Upper lobe of right lung (tissue), 1 donor: ENCODE data around the gene IFT80. TPM values are rescaled to one million over a fixed set of nuclear protein-coding genes. Genes with fewer than 3 reads are reported as not detected.

Experiments used
- ATAC-seq: fragments of 200-7000 bp; cut with Tn5 transposase; one replicate; pipeline ENCODE4 v1.9.1; 2020; ENCODE audit warnings: mild to moderate bottlenecking, moderate library complexity
- DNase-seq: peaks from one replicate; pipeline ENCODE4 v3.0.0-alpha.2; 2020
- H3K27ac ChIP-seq: fragments of 200-600 bp; one replicate; pipeline ENCODE4 v1.8.0; 2022
- H3K27me3 ChIP-seq: fragments of 200-600 bp; one replicate; pipeline ENCODE4 v1.8.0; 2022; ENCODE audit warnings: mild to moderate bottlenecking
- H3K36me3 ChIP-seq: fragments of 200-600 bp; one replicate; pipeline ENCODE4 v1.8.0; 2022
- H3K4me1 ChIP-seq: fragments of 200-600 bp; one replicate; pipeline ENCODE4 v1.8.0; 2022
- H3K4me3 ChIP-seq: fragments of 200-600 bp; one replicate; pipeline ENCODE4 v1.8.0; 2022; ENCODE audit warnings: mild to moderate bottlenecking
- H3K9me3 ChIP-seq: fragments of 200-600 bp; one replicate; pipeline ENCODE4 v1.8.0; 2022
- intact Hi-C: fragments of 100-400 bp; cut with DNase I; formaldehyde crosslinking; loops from one replicate; pipeline ENCODE4 v1.11.0; 2022
- total RNA-seq: library from RNA; stranded (reverse); fragmentation: NEBNext Ultra II Directional; extraction: Animal tissue kit (Norgen Biotek cat#: 25700); gene quantifications from one replicate; pipeline ENCODE4 v1.2.1, GENCODE V29; 2021
- TF ChIP-seq, protein P1 (sequence below): fragments of 200-600 bp; IDR thresholded peaks from one replicate; pipeline ENCODE4 v1.8.0; 2022; ENCODE audit warnings: antibody characterized with exemption
- donor health status: DM: no; HTN: yes; CAD: no; lungs with severe emphysema.

The IFT80 gene
- total RNA-seq, 1 donor from 2014 or later, result 37.1 TPM

DNA sequence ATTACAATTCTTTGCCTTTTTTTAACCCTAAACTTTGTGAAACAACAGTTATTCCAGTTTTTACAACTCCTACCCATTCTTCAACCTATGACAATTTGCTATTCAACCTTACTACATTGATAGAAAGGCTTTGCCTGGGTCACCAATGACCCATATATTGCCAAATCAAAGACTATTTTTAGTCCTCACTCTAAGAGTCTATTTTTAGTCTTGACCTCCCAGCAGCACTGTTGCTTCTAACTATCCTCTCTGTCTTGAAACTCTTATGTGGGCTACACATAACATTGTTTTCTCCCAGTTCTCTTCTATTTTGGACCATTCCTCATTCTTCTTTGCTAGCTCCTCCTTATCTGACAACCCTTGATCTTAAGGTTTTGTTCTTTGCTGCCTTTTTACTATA, 102.4 kb downstream of the IFT80 start:
- no peaks in the 10 kb centered on the region for H3K4me1 ChIP-seq
- no peaks in the 10 kb centered on the region for H3K27me3 ChIP-seq
- peaks cover 4% of the 10 kb centered on the region for H3K36me3 ChIP-seq
- H3K27ac ChIP-seq, result no peak overlapping the region
- H3K4me3 ChIP-seq, result no peak overlapping the region
- no peak for ATAC-seq
- intact Hi-C loops, result no loop called here
- TF ChIP-seq, protein P1, sequence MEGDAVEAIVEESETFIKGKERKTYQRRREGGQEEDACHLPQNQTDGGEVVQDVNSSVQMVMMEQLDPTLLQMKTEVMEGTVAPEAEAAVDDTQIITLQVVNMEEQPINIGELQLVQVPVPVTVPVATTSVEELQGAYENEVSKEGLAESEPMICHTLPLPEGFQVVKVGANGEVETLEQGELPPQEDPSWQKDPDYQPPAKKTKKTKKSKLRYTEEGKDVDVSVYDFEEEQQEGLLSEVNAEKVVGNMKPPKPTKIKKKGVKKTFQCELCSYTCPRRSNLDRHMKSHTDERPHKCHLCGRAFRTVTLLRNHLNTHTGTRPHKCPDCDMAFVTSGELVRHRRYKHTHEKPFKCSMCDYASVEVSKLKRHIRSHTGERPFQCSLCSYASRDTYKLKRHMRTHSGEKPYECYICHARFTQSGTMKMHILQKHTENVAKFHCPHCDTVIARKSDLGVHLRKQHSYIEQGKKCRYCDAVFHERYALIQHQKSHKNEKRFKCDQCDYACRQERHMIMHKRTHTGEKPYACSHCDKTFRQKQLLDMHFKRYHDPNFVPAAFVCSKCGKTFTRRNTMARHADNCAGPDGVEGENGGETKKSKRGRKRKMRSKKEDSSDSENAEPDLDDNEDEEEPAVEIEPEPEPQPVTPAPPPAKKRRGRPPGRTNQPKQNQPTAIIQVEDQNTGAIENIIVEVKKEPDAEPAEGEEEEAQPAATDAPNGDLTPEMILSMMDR, result no peak
- no peak for DNase-seq
- no peaks in the 10 kb centered on the region for H3K9me3 ChIP-seq

- ATAC-seq, result no peak
- TF ChIP-seq, protein P1, result no peak
- Histone ChIP-seq H3K27ac (no peak overlapping the region), H3K36me3 (peaks cover 4% of the 10 kb centered on the region), H3K4me3 (no peak overlapping the region), H3K4me1 (no peaks in the 10 kb centered on the region), H3K9me3 (no peaks in the 10 kb centered on the region), H3K27me3 (no peaks in the 10 kb centered on the region)
- DNase-seq, result no peak
- intact Hi-C loops, result no loop called here
These were observed 107.1 kb downstream of the IFT80 start for GRCh38 chr3:160291909-160292299.

- Histone ChIP-seq H3K27me3 (no peaks in the 10 kb centered on the region), H3K36me3 (peaks cover 4% of the 10 kb centered on the region), H3K9me3 (no peaks in the 10 kb centered on the region), H3K4me3 (no peak overlapping the region), H3K27ac (no peak overlapping the region), H3K4me1 (no peaks in the 10 kb centered on the region)
- no peak for ATAC-seq
- no peak for DNase-seq
- intact Hi-C loops, result no loop called here
- TF ChIP-seq, protein P1, result no peak
These were observed 107.6 kb downstream of the IFT80 start for GRCh38 chr3:160291290-160291908.

- TF ChIP-seq, protein P1, result no peak
- ATAC-seq (no peak), DNase-seq (no peak)
- intact Hi-C loops, result no loop called here
- Histone ChIP-seq H3K27ac (no peak overlapping the region), H3K9me3 (no peaks in the 10 kb centered on the region), H3K27me3 (no peaks in the 10 kb centered on the region), H3K4me3 (no peak overlapping the region), H3K4me1 (no peaks in the 10 kb centered on the region), H3K36me3 (peaks cover 4% of the 10 kb centered on the region)
These were observed 111.4 kb downstream of the IFT80 start for GRCh38 chr3:160287666-160288065.

DNA sequence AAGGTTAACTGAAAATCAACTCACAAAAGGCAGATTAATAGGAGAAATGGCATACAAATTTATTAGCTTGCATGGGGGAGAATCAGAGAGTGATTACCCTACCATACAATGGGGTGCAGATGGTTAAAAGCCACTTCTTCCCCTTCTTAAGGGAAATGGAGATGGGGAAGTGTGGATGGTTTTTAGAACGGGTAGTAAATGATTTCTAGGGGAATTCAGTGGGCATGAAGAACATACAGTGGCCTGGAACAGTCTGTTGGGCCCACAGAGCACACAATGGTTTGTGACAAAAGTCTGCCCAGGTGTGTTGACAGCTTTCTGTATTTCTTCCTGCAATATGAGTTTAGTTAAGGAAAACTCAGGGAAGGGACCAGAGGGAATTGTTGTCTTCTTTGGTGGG, 112.8 kb downstream of the IFT80 start:
- no peaks in the 10 kb centered on the region for H3K4me1 ChIP-seq
- H3K27me3 ChIP-seq, result no peaks in the 10 kb centered on the region
- ATAC-seq, result no peak
- DNase-seq, result no peak
- no peaks in the 10 kb centered on the region for H3K9me3 ChIP-seq
- intact Hi-C loops, result no loop called here
- TF ChIP-seq, protein P1, result no peak
- no peaks in the 10 kb centered on the region for H3K36me3 ChIP-seq
- no peak overlapping the region for H3K4me3 ChIP-seq
- H3K27ac ChIP-seq, result no peak overlapping the region

DNA sequence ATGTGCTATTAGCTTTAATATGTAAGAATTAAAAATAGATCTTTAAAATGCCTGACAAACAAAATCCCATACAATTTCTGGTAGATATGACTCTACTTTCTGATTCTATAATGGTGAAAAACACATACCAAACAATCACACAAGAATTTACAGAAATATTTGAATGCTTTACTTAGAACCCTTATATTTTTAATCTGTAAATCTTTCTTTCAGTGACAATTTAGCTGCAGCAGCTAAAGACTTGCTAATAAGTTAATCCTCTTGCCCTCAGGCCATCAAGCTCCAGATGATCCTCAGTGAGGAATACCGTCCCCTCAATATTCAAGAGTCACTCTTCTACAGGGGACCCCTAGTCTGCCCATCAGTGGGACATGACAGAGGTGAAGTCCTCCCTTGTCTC, 118.2 kb downstream of the IFT80 start:
- TF ChIP-seq, protein P1, result no peak
- peaks cover 15% of the 10 kb centered on the region for H3K36me3 ChIP-seq
- H3K27me3 ChIP-seq, result no peaks in the 10 kb centered on the region
- no peaks in the 10 kb centered on the region for H3K4me1 ChIP-seq
- no peak overlapping the region for H3K27ac ChIP-seq
- no peaks in the 10 kb centered on the region for H3K9me3 ChIP-seq
- DNase-seq (no peak), ATAC-seq (no peak)
- H3K4me3 ChIP-seq, result no peak overlapping the region
- intact Hi-C loops, result no loop called here
